ENCODE results near the gene TGFBRAP1.
A peak's percentile ranks its signal among the peaks of the same experiment; 100 is the strongest.
"Not testable (repeated sequence)": the region's sequence is repeated elsewhere in the genome, so short reads cannot be mapped to it uniquely, and the experiment has no call there.

TGFBRAP1 gene

GRCh38 chr2:105338020-105338385, 8.5 kb upstream of the TGFBRAP1 start:
- no peak for DNase-seq (ENCODE audit: insufficient read length)
- peak; percentile 14 for FAIRE-seq
- TF ChIP-seq POLR2AphosphoS5 (IDR thresholded peaks at IDR 0.05; ENCODE audit: low read depth, low read length): no peak
- no peak for TF ChIP-seq TAF1 (IDR thresholded peaks at IDR 0.05; ENCODE audit: borderline replicate concordance, low read depth, low read length)
- no peak for TF ChIP-seq POLR2A (IDR thresholded peaks at IDR 0.05; ENCODE audit: low read depth, low read length)

GRCh38 chr2:105337122-105338019, 7.8 kb upstream of the TGFBRAP1 start, which contains the start of gene C2orf49:
C2orf49 (plus strand) TSS chr2:105337540; CDS start chr2:105337588, 48 bp downstream.
- FAIRE-seq (peak; percentile 96), DNase-seq (ENCODE audit: insufficient read length) (peak; percentile 70)
- peak; percentile 66; the same call in 1 of the 2 replicates for TF ChIP-seq POLR2AphosphoS5 (IDR thresholded peaks at IDR 0.05; ENCODE audit: low read depth, low read length)
- TF ChIP-seq POLR2A (IDR thresholded peaks at IDR 0.05; ENCODE audit: low read depth, low read length): peak; percentile 77; the same call in 1 of the 2 replicates
- peak; percentile 65; the same call in 1 of the 2 replicates for TF ChIP-seq TAF1 (IDR thresholded peaks at IDR 0.05; ENCODE audit: borderline replicate concordance, low read depth, low read length)

GRCh38 chr2:105336786-105337121, 7.2 kb upstream of the TGFBRAP1 start:
- DNase-seq (ENCODE audit: insufficient read length) (no peak), FAIRE-seq (no peak)
- TF ChIP-seq TAF1 (IDR thresholded peaks at IDR 0.05; ENCODE audit: borderline replicate concordance, low read depth, low read length) (no peak), POLR2AphosphoS5 (IDR thresholded peaks at IDR 0.05; ENCODE audit: low read depth, low read length) (no peak), POLR2A (IDR thresholded peaks at IDR 0.05; ENCODE audit: low read depth, low read length) (no peak)

- TF ChIP-seq POLR2A (IDR thresholded peaks at IDR 0.05; ENCODE audit: low read depth, low read length) (no peak), TAF1 (IDR thresholded peaks at IDR 0.05; ENCODE audit: borderline replicate concordance, low read depth, low read length) (no peak), POLR2AphosphoS5 (IDR thresholded peaks at IDR 0.05; ENCODE audit: low read depth, low read length) (no peak)
- DNase-seq (ENCODE audit: insufficient read length) (no peak), FAIRE-seq (no peak)
These were observed 5.9 kb upstream of the TGFBRAP1 start for GRCh38 chr2:105335469-105335868.

- FAIRE-seq (no peak), DNase-seq (ENCODE audit: insufficient read length) (no peak)
- TF ChIP-seq TAF1 (IDR thresholded peaks at IDR 0.05; ENCODE audit: borderline replicate concordance, low read depth, low read length): no peak
- no peak for TF ChIP-seq POLR2A (IDR thresholded peaks at IDR 0.05; ENCODE audit: low read depth, low read length)
- no peak for TF ChIP-seq POLR2AphosphoS5 (IDR thresholded peaks at IDR 0.05; ENCODE audit: low read depth, low read length)
These were observed 4.7 kb upstream of the TGFBRAP1 start for GRCh38 chr2:105334211-105334610.

- TF ChIP-seq TAF1 (IDR thresholded peaks at IDR 0.05; ENCODE audit: borderline replicate concordance, low read depth, low read length) (no peak), POLR2AphosphoS5 (IDR thresholded peaks at IDR 0.05; ENCODE audit: low read depth, low read length) (no peak), POLR2A (IDR thresholded peaks at IDR 0.05; ENCODE audit: low read depth, low read length) (no peak)
- DNase-seq (ENCODE audit: insufficient read length): no peak
These were observed 1.3 kb upstream of the TGFBRAP1 start for GRCh38 chr2:105330681-105331375.

GRCh38 chr2:105329197-105329554, 359 bp downstream of the TGFBRAP1 start:
- no peak for TF ChIP-seq POLR2AphosphoS5 (IDR thresholded peaks at IDR 0.05; ENCODE audit: low read depth, low read length)
- TF ChIP-seq TAF1 (IDR thresholded peaks at IDR 0.05; ENCODE audit: borderline replicate concordance, low read depth, low read length): no peak
- no peak for TF ChIP-seq POLR2A (IDR thresholded peaks at IDR 0.05; ENCODE audit: low read depth, low read length)
- FAIRE-seq (peak; percentile 71), DNase-seq (ENCODE audit: insufficient read length) (no peak)

More at GRCh38 chr2:105330681-105331375, 1.3 kb upstream of the TGFBRAP1 start:
- peak; percentile 73 for FAIRE-seq

GRCh38 chr2:105328281-105329196, 996 bp downstream of the TGFBRAP1 start:
- peak; percentile 14 for FAIRE-seq
- no peak for DNase-seq (ENCODE audit: insufficient read length)
- 0 out of 2 replicates have a peak, but pooled peaks have one; percentile 29 for TF ChIP-seq TAF1 (IDR thresholded peaks at IDR 0.05; ENCODE audit: borderline replicate concordance, low read depth, low read length)
- peak; percentile 32; the same call in 1 of the 2 replicates for TF ChIP-seq POLR2AphosphoS5 (IDR thresholded peaks at IDR 0.05; ENCODE audit: low read depth, low read length)
- TF ChIP-seq POLR2A (IDR thresholded peaks at IDR 0.05; ENCODE audit: low read depth, low read length): peak; percentile 52; the same call in 1 of the 2 replicates

GRCh38 chr2:105327690-105328089, 1.8 kb downstream of the TGFBRAP1 start:
- FAIRE-seq: no peak
- TF ChIP-seq POLR2AphosphoS5 (IDR thresholded peaks at IDR 0.05; ENCODE audit: low read depth, low read length) (no peak), TAF1 (IDR thresholded peaks at IDR 0.05; ENCODE audit: borderline replicate concordance, low read depth, low read length) (no peak), POLR2A (IDR thresholded peaks at IDR 0.05; ENCODE audit: low read depth, low read length) (no peak)
- no peak for DNase-seq (ENCODE audit: insufficient read length)

GRCh38 chr2:105327271-105327670, 2.3 kb downstream of the TGFBRAP1 start:
- DNase-seq (ENCODE audit: insufficient read length); FAIRE-seq: not testable (repeated sequence)

All from GM12892 (cell line).